Dendritic cell treated with granulocyte-macrophage colony-stimulating factor and Interleukin-4, amounts not matched to agents 40 ng/mL and 50 ng/mL, for 4 days (primary cell): ENCODE measurements around the gene KRT14.

Experiments
- H3K27ac Mint-ChIP-seq: one replicate; pipeline ENCODE4 v1.8.0; 2022; ENCODE audit warnings: mild to moderate bottlenecking, mixed read lengths
- H3K27me3 Mint-ChIP-seq: one replicate; pipeline ENCODE4 v1.8.0; 2022; ENCODE audit warnings: mild to moderate bottlenecking, mixed read lengths
- H3K36me3 Mint-ChIP-seq: one replicate; pipeline ENCODE4 v1.8.0; 2022; ENCODE audit warnings: low read depth, mixed read lengths
- H3K4me1 Mint-ChIP-seq: one replicate; pipeline ENCODE4 v1.8.0; 2022; ENCODE audit warnings: low read depth, mixed read lengths
- H3K4me3 Mint-ChIP-seq: one replicate; pipeline ENCODE4 v1.8.0; 2022; ENCODE audit warnings: mild to moderate bottlenecking, moderate library complexity, mixed read lengths
- H3K9me3 Mint-ChIP-seq: one replicate; pipeline ENCODE4 v1.8.0; 2022; ENCODE audit warnings: mixed read lengths
- intact Hi-C: fragments of 100-400 bp; cut with micrococcal nuclease; formaldehyde crosslinking; loops from one replicate; pipeline ENCODE4 v1.15.0; 2022

KRT14 gene

DNA sequence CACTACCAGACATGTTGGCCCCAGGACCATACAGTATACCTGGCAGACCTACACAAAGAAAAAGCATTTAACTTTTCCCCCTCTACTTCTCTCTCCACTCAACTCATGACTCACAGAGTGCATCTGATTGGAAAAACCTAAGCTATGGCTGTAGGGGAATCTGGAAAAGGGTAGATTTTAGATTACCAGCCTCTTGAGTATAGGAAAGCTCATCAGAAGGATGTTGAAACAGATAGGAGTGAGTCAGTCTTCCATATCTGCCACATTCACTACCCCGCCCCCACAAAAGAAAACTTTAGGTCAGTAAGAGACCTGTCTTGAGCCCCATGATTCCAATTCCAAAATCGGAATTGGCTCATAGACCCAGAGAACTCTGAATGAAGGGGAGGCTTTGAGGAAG lies 27.1 kb downstream of the KRT14 start:
- Mint-ChIP-seq H3K27me3 (peaks cover 61% of the 10 kb centered on the region), H3K27ac (no peak overlapping the region), H3K4me1 (no peaks in the 10 kb centered on the region), H3K36me3 (no peaks in the 10 kb centered on the region), H3K4me3 (no peak overlapping the region), H3K9me3 (no peaks in the 10 kb centered on the region)
- intact Hi-C loops, result no loop called here

DNA sequence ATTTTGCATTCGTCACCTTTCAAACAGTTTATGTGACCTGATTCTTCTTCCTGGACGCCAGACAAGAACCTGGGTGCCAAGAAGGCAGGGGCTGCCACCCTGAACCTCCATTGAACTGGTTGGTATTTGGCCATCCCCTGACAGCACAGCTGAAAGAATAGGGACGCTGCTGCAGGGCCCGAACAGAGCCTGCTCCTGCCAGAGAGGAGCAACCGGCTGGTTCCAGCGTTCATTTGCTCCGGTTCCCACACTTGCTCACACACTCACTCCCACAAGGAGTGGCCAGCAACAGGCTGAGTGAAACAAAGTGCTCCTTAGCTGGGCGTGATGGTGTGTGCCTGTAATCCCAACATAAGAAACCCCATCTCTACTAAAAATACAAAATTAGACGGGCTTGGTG lies 29.8 kb downstream of the KRT14 start:
- Mint-ChIP-seq H3K9me3 (no peaks in the 10 kb centered on the region), H3K4me1 (peaks cover 4% of the 10 kb centered on the region), H3K36me3 (no peaks in the 10 kb centered on the region), H3K27me3 (peaks cover 53% of the 10 kb centered on the region), H3K4me3 (no peak overlapping the region), H3K27ac (no peak overlapping the region)
- intact Hi-C loops, result no loop called here

GRCh38 chr17:41556306-41556705 lies 30.4 kb downstream of the KRT14 start:
- Mint-ChIP-seq H3K27me3 (peaks cover 51% of the 10 kb centered on the region), H3K36me3 (no peaks in the 10 kb centered on the region), H3K4me1 (peaks cover 4% of the 10 kb centered on the region), H3K27ac (no peak overlapping the region), H3K4me3 (no peak overlapping the region), H3K9me3 (no peaks in the 10 kb centered on the region)
- intact Hi-C loops, result no loop called here

GRCh38 chr17:41555105-41555887 lies 31.4 kb downstream of the KRT14 start:
- Mint-ChIP-seq H3K27me3 (peaks cover 53% of the 10 kb centered on the region), H3K4me1 (peaks cover 4% of the 10 kb centered on the region), H3K9me3 (no peaks in the 10 kb centered on the region), H3K27ac (no peak overlapping the region), H3K36me3 (no peaks in the 10 kb centered on the region), H3K4me3 (no peak overlapping the region)
- intact Hi-C loops, result no loop called here

- peaks cover 48% of the 10 kb centered on the region for H3K27me3 Mint-ChIP-seq
- intact Hi-C loops, result no loop called here
- H3K4me1 Mint-ChIP-seq, result peaks cover 9% of the 10 kb centered on the region
- no peaks in the 10 kb centered on the region for H3K36me3 Mint-ChIP-seq
- H3K27ac Mint-ChIP-seq, result no peak overlapping the region
- no peaks in the 10 kb centered on the region for H3K9me3 Mint-ChIP-seq
- H3K4me3 Mint-ChIP-seq, result no peak overlapping the region
These were observed 32.6 kb downstream of the KRT14 start for GRCh38 chr17:41553987-41554680.

GRCh38 chr17:41553176-41553575 lies 33.5 kb downstream of the KRT14 start:
- Mint-ChIP-seq H3K27me3 (peaks cover 40% of the 10 kb centered on the region), H3K9me3 (no peaks in the 10 kb centered on the region), H3K4me1 (peaks cover 19% of the 10 kb centered on the region), H3K36me3 (no peaks in the 10 kb centered on the region), H3K27ac (no peak overlapping the region), H3K4me3 (no peak overlapping the region)
- intact Hi-C loops, result no loop called here

DNA sequence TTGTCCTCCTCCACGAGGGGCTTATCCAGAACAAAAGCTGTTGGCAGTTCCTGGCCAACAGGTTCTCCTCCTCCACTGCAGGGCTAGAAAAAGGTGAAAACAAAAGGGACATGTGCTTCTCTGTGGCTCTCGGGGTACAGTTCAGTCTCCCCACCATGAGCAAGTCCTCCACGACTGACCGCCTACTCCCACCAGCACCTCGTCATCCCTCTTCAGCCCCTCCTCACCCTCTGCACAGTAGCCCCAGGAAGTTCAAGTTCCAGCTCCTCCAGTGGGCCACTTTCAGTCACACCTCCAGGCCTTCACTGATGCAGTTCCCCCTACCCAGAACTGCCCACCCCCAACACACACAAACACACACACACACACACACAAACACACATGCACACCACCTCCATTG lies 34.2 kb downstream of the KRT14 start:
- intact Hi-C loops, result loop anchor here (1.0 kb wide), 1 partner anchor 27 kb away; no protein-coding TSS in a partner anchor
- Mint-ChIP-seq H3K27ac (no peak overlapping the region), H3K27me3 (peaks cover 44% of the 10 kb centered on the region), H3K36me3 (no peaks in the 10 kb centered on the region), H3K9me3 (peaks cover under 1% of the 10 kb centered on the region), H3K4me1 (peaks cover 26% of the 10 kb centered on the region), H3K4me3 (no peak overlapping the region)

DNA sequence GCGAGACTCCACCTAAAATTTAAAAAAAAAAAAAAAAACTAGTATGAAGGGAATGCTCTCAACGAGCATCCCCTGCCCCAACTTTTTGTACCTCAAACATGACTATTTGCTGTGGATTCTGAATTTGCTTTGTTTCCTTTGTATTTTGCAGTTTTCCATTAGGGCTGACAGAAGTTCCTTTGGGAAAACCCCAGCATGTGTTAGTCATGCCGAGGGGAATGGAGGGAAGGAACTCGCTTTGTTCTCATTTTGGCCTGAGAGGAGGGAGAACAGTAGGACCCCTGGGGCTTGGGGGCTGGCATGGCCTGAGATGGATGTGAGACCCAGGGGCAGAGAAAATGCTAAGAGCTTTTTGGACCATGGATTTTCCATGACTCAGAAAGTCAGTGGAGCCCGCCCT lies 35.3 kb downstream of the KRT14 start:
- Mint-ChIP-seq H3K4me1 (peaks cover 27% of the 10 kb centered on the region), H3K36me3 (peaks cover 6% of the 10 kb centered on the region), H3K4me3 (no peak overlapping the region), H3K9me3 (peaks cover 12% of the 10 kb centered on the region), H3K27ac (no peak overlapping the region), H3K27me3 (peaks cover 45% of the 10 kb centered on the region)
- intact Hi-C loops, result no loop called here

GRCh38 chr17:41549596-41550039 lies 37.1 kb downstream of the KRT14 start:
- H3K27me3 Mint-ChIP-seq, result peaks cover 42% of the 10 kb centered on the region
- intact Hi-C loops, result loop anchor here (1.0 to 5.0 kb wide), 4 partner anchors 99 to 747 kb away; no protein-coding TSS in a partner anchor

GRCh38 chr17:41548844-41549595 lies 37.7 kb downstream of the KRT14 start:
- H3K9me3 Mint-ChIP-seq, result peaks cover 15% of the 10 kb centered on the region
- H3K4me1 Mint-ChIP-seq, result peaks cover 23% of the 10 kb centered on the region
- peaks cover 39% of the 10 kb centered on the region for H3K27me3 Mint-ChIP-seq
- peaks cover 6% of the 10 kb centered on the region for H3K36me3 Mint-ChIP-seq
- peak overlapping the region; percentile 18 for H3K27ac Mint-ChIP-seq
- intact Hi-C loops, result loop anchor here (1.0 to 5.0 kb wide), 5 partner anchors 99 to 747 kb away; no protein-coding TSS in a partner anchor
- H3K4me3 Mint-ChIP-seq, result peak overlapping the region; percentile 27

More at GRCh38 chr17:41549596-41550039, 37.1 kb downstream of the KRT14 start:
- Mint-ChIP-seq H3K9me3 (peaks cover 15% of the 10 kb centered on the region), H3K27ac (no peak overlapping the region), H3K4me1 (peaks cover 27% of the 10 kb centered on the region), H3K4me3 (no peak overlapping the region), H3K36me3 (peaks cover 6% of the 10 kb centered on the region)

DNA sequence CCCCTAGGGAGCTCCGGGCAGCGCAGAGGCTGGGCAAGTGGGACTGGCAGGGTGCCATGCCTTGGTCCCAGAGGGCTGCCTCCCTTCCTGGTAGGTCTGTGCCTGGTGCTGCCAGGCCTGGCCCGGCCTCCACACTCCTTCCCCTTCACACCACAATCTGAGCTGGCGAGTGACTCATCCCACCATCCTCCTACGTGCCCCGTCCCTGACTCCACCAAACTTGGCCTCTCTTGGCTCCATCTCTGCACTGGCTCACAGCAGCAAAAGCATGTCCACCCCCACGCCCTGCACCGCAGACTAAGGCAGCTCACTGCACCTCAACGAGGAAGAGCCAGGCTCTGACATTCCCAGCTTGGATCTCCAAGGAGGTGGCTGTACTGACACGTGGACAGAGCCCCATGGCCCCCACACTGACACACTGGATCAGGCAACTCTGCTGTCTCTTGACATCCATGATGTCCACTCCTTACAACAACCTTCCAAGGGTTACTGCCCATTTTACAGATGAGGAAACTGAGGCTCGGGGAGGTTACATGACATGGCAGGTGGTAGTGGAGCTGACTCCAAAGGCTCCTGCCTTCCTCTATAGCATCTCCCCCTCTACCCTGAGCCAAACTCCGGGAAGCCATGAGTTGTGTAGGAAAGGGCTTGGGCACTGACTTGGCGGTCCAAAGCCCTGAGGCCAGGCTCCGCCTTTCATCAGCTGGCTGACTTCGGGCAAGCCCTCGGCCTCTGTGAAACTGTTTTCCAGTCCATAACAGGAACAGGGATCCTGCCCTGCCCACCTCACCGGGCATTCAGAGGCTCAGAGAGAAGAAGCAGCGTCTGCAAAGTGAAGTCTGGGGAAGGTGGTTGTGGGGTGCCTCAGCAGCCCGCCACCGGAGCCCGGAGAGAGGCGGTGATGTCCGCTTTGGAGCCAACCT lies 38.5 kb downstream of the KRT14 start:
- H3K4me3 Mint-ChIP-seq, result peak overlapping the region; percentile 25
- peaks cover 6% of the 10 kb centered on the region for H3K36me3 Mint-ChIP-seq
- H3K9me3 Mint-ChIP-seq, result peaks cover 15% of the 10 kb centered on the region
- peak overlapping the region; percentile 18 for H3K27ac Mint-ChIP-seq
- intact Hi-C loops, result loop anchor here (1.0 to 5.0 kb wide), 3 partner anchors 639 to 746 kb away; no protein-coding TSS in a partner anchor
- H3K4me1 Mint-ChIP-seq, result peaks cover 23% of the 10 kb centered on the region
- H3K27me3 Mint-ChIP-seq, result peaks cover 37% of the 10 kb centered on the region

DNA sequence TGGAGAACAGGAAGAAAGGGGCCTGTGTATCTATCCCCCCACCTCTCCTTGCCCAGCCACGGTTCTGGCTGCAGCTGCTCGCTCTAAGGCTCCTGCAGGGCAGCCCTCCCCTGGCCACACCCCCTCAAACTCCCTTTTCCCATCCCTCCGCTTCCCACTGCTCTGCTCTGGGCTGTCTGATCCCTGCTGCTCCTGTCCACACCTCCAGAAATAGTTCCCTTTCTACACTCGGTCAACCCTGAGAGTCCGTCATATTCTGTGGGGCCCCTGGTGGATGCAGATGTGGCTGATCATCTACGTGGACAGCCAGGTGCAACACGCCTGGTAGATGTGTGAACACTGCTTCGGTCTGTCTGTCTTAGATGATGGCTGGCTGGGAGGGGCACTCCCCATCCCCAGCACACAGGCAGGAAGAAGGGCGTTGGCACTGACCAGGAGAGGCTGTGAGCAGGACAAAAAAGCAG lies 39.3 kb downstream of the KRT14 start:
- peaks cover 23% of the 10 kb centered on the region for H3K4me1 Mint-ChIP-seq
- intact Hi-C loops, result loop anchor here (5.0 kb wide), 2 partner anchors 690 to 745 kb away; no protein-coding TSS in a partner anchor
- H3K27me3 Mint-ChIP-seq, result peaks cover 35% of the 10 kb centered on the region
- H3K9me3 Mint-ChIP-seq, result peaks cover 15% of the 10 kb centered on the region
- no peak overlapping the region for H3K4me3 Mint-ChIP-seq
- peaks cover 6% of the 10 kb centered on the region for H3K36me3 Mint-ChIP-seq
- peak overlapping the region; percentile 18 for H3K27ac Mint-ChIP-seq

- intact Hi-C loops, result loop anchor here (5.0 kb wide), 2 partner anchors 690 to 745 kb away; no protein-coding TSS in a partner anchor
These were observed 39.9 kb downstream of the KRT14 start for GRCh38 chr17:41546819-41547218.

More at GRCh38 chr17:41546819-41547218, 39.9 kb downstream of the KRT14 start:
- peaks cover 33% of the 10 kb centered on the region for H3K27me3 Mint-ChIP-seq
- H3K4me3 Mint-ChIP-seq, result no peak overlapping the region
- peaks cover 23% of the 10 kb centered on the region for H3K4me1 Mint-ChIP-seq
- peak overlapping the region; percentile 18 for H3K27ac Mint-ChIP-seq
- peaks cover 15% of the 10 kb centered on the region for H3K9me3 Mint-ChIP-seq
- H3K36me3 Mint-ChIP-seq, result peaks cover 6% of the 10 kb centered on the region
